ENCODE results near the gene PLEKHS1. TPM values are rescaled to one million over a fixed set of nuclear protein-coding genes. Genes with fewer than 3 reads are reported as not detected.

The PLEKHS1 gene
- total RNA-seq, 1 experiment from 2014 or later: not detected

DNA sequence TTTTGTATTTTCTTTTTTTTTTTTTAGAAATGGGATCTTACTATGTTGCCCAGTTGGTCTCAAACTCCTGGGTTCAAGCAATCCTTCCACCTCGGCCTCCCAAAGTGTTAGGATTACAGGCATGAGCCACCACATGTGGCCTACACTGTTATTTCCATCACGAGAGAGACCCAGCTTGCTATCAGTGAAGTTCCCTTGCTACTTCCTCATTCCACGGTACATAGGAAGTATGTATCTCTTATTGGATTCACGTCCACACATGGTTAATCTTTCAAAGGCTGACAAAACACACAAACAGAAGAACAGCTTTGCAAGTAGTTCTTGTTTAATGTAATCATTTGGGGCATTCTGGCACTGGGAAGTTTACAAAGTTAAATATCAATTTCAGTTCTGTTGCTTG, 51.5 kb downstream of the PLEKHS1 start:
- intact Hi-C loops (cut with micrococcal nuclease): loop anchor here (5.0 kb wide), 1 partner anchor 644 kb away; no protein-coding TSS in a partner anchor
- Histone ChIP-seq H3K36me3 (ENCODE audit: control insufficient read depth in 1 of 2, insufficient read depth in 2 of 2, low read length in 2 of 2) (no peaks in the 10 kb centered on the region), H3K4me1 (ENCODE audit: control insufficient read depth in 1 of 2, insufficient read depth in 2 of 2, low read length in 2 of 2) (no peaks in the 10 kb centered on the region), H3K4me2 (ENCODE audit: low read length) (no peak overlapping the region), H3K27ac (ENCODE audit: low read depth, low read length) (no peak overlapping the region), H3K4me3 (replicated peaks in 1 of 2; ENCODE audit: low read depth in 1 of 2, low read length in 2 of 2) (no peak overlapping the region), H2AFZ (ENCODE audit: low read depth, low read length, poor library complexity, severe bottlenecking) (no peak overlapping the region), H3K9ac (ENCODE audit: low read length) (no peak overlapping the region), H3K9me3 (ENCODE audit: control insufficient read depth in 1 of 2, insufficient read depth in 1 of 2, low read depth in 1 of 2, low read length in 2 of 2) (no peaks in the 10 kb centered on the region), H3K9me2 (ENCODE audit: insufficient read depth) (no peaks in the 10 kb centered on the region), H3K79me2 (ENCODE audit: insufficient read depth, low read length) (no peaks in the 10 kb centered on the region), H3K27me3 (ENCODE audit: insufficient read depth, low read length) (peaks cover 6% of the 10 kb centered on the region; the same call in 1 of the 2 replicates), H4K20me1 (ENCODE audit: insufficient read depth) (no peaks in the 10 kb centered on the region)
- DNase-seq (ENCODE audit: low read depth, low spot score): no peak
- BruUV-seq (replicated peaks): no TSS peak
- CTCF ChIA-PET: interaction anchor here (1.2 kb wide), 1 partner anchor 300 kb away, joined by 3 read pairs; no protein-coding TSS in a partner anchor
- no peak for TF ChIP-seq ZNF274 (IDR thresholded peaks at IDR 0.05; ENCODE audit: low read depth, low read length)
- TF ChIP-seq EZH2phosphoT487 (IDR thresholded peaks at IDR 0.05; ENCODE audit: borderline replicate concordance): no peak
- TF ChIP-seq, protein P1, sequence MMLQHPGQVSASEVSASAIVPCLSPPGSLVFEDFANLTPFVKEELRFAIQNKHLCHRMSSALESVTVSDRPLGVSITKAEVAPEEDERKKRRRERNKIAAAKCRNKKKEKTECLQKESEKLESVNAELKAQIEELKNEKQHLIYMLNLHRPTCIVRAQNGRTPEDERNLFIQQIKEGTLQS (IDR thresholded peaks at IDR 0.05): no peak
- TF ChIP-seq ELF1 (IDR thresholded peaks at IDR 0.05; ENCODE audit: borderline replicate concordance, low read depth): no peak
- no peak for TF ChIP-seq FOSL1 (IDR thresholded peaks at IDR 0.05; ENCODE audit: low read depth)
- TF ChIP-seq POLR2AphosphoS5 (IDR thresholded peaks at IDR 0.05; ENCODE audit: low read depth, low read length): no peak
- no peak for TF ChIP-seq EZH2 (IDR thresholded peaks at IDR 0.05)
- TF ChIP-seq RAD21 (IDR thresholded peaks at IDR 0.05; ENCODE audit: low read depth): no peak
- no peak for TF ChIP-seq SIN3A (IDR thresholded peaks at IDR 0.05; ENCODE audit: low read depth)
- no peak for TF ChIP-seq SP1 (IDR thresholded peaks at IDR 0.05; ENCODE audit: low read depth)
- no peak for TF ChIP-seq YY1 (IDR thresholded peaks at IDR 0.05; ENCODE audit: extremely low read depth, insufficient replicate concordance, low read depth, low read length)
- TF ChIP-seq CTCF (IDR thresholded peaks at IDR 0.05 in 2 of 3, conservative IDR thresholded peaks at IDR 0.05 in 1 of 3; ENCODE audit: borderline replicate concordance in 1 of 3, insufficient read depth in 1 of 3, low read depth in 2 of 3, low read length in 2 of 3): no peak
- TF ChIP-seq, protein P2, sequence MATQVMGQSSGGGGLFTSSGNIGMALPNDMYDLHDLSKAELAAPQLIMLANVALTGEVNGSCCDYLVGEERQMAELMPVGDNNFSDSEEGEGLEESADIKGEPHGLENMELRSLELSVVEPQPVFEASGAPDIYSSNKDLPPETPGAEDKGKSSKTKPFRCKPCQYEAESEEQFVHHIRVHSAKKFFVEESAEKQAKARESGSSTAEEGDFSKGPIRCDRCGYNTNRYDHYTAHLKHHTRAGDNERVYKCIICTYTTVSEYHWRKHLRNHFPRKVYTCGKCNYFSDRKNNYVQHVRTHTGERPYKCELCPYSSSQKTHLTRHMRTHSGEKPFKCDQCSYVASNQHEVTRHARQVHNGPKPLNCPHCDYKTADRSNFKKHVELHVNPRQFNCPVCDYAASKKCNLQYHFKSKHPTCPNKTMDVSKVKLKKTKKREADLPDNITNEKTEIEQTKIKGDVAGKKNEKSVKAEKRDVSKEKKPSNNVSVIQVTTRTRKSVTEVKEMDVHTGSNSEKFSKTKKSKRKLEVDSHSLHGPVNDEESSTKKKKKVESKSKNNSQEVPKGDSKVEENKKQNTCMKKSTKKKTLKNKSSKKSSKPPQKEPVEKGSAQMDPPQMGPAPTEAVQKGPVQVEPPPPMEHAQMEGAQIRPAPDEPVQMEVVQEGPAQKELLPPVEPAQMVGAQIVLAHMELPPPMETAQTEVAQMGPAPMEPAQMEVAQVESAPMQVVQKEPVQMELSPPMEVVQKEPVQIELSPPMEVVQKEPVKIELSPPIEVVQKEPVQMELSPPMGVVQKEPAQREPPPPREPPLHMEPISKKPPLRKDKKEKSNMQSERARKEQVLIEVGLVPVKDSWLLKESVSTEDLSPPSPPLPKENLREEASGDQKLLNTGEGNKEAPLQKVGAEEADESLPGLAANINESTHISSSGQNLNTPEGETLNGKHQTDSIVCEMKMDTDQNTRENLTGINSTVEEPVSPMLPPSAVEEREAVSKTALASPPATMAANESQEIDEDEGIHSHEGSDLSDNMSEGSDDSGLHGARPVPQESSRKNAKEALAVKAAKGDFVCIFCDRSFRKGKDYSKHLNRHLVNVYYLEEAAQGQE (IDR thresholded peaks at IDR 0.05; ENCODE audit: low read depth): no peak
- no peak for TF ChIP-seq MAX (IDR thresholded peaks at IDR 0.05)
- RAD21 ChIA-PET (ENCODE audit: low non-redundant PET in 1 of 2, low total read pairs in 2 of 2, uncharacterized antibody in 2 of 2, unreplicated experiment in 2 of 2): no interaction called here
- POLR2A ChIA-PET: no interaction called here
- no peak for ATAC-seq

Measured in HCT116 (cell line).